Adipocyte (in vitro differentiated cells): ENCODE results near the gene CLEC16A.

Experiments
- DNase-seq: peaks from one replicate; pipeline ENCODE4 v3.0.0-alpha.2; 2015; ENCODE audit warnings: low read depth
- H3K27me3 ChIP-seq: replicated peaks from 2 replicates; pipeline ENCODE4 v1.7.0; 2013; ENCODE audit warnings: mild to moderate bottlenecking, low read length, moderate library complexity; ENCODE audit not compliant: control insufficient read depth, insufficient read depth
- H3K36me3 ChIP-seq: 2 replicates; pipeline ENCODE4 v1.7.0; 2013; ENCODE audit warnings: low read length, mild to moderate bottlenecking, moderate library complexity; ENCODE audit not compliant: control insufficient read depth, insufficient read depth, severe bottlenecking
- H3K4me1 ChIP-seq: 2 replicates; pipeline ENCODE4 v1.7.0; 2013; ENCODE audit warnings: mild to moderate bottlenecking, low read length, moderate library complexity; ENCODE audit not compliant: control insufficient read depth, insufficient read depth
- H3K4me3 ChIP-seq: 2 replicates; pipeline ENCODE4 v1.7.0; 2013; ENCODE audit warnings: mild to moderate bottlenecking, low read length, moderate library complexity
- H3K9ac ChIP-seq: 2 replicates; pipeline ENCODE4 v1.7.0; 2013; ENCODE audit warnings: mild to moderate bottlenecking, low read length, moderate library complexity
- H3K9me3 ChIP-seq: 2 replicates; pipeline ENCODE4 v1.7.0; 2013; ENCODE audit warnings: mild to moderate bottlenecking, low read length, moderate library complexity; ENCODE audit not compliant: control insufficient read depth

CLEC16A gene

DNA sequence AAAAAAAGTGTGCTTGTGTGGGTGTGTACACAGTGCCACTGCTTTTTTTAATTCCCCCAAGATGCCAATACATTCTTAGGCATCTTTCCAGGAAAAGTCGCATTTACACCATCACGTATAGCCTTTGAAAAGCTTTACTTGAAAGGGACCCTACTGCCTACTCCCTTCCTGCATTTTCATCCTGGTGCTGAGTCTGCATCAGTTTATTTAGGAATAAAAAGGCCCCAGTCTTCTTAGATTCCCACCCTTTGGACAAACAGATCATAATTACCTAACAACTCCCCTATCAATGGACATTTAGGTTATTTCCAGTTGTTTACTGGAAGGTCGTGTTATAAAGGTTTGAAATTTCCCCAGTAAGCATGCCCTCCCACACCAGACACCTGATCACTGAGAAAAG, 54.9 kb downstream of the CLEC16A start:
- no peak for DNase-seq
- Histone ChIP-seq H3K9me3 (no peaks in the 10 kb centered on the region), H3K4me3 (no peak overlapping the region), H3K4me1 (peaks cover 5% of the 10 kb centered on the region), H3K9ac (no peak overlapping the region), H3K27me3 (no peaks in the 10 kb centered on the region), H3K36me3 (peaks cover 23% of the 10 kb centered on the region)

DNA sequence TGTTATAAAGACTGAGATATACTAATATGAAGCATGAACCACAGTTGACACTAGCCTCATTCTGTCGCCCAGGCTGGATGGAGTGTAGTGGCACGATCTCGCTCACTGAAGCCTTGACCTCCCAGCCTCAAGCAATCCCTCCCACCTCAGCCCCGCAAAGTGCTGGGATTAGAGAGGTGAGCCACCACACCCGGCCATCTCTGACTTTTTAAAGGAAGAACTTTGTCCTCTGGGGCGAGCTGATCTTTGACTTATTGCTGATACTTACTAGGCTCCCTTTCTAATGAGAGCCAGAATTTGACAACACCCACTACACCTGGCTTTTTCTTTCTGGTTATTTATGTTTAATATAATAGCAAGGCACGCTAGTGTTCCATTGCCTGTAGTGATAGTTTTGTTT, 57.2 kb downstream of the CLEC16A start:
- Histone ChIP-seq H3K9me3 (no peaks in the 10 kb centered on the region), H3K9ac (no peak overlapping the region), H3K4me3 (no peak overlapping the region), H3K36me3 (peaks cover 15% of the 10 kb centered on the region), H3K4me1 (peaks cover 25% of the 10 kb centered on the region), H3K27me3 (no peaks in the 10 kb centered on the region)
- DNase-seq, result no peak

DNA sequence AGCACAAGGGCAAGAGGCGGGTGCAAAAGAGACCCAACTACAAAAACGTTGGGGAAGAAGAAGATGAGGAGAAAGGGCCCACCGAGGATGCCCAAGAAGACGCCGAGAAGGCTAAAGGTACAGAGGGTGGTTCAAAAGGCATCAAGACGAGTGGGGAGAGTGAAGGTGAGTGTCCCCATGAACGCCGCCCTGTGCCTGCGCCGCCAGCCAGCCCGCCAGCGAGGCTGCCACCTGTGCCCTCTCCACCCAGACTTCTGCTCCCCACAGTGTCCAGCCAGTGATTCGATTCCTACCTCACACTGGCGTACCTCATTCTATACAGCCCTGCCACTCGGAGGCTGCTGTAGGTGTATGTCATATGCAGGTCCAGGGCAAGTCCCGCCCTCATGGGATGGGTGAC, 58.8 kb downstream of the CLEC16A start:
- Histone ChIP-seq H3K36me3 (peaks cover 15% of the 10 kb centered on the region), H3K4me3 (no peak overlapping the region), H3K9me3 (no peaks in the 10 kb centered on the region), H3K4me1 (peaks cover 27% of the 10 kb centered on the region), H3K9ac (no peak overlapping the region), H3K27me3 (no peaks in the 10 kb centered on the region)
- no peak for DNase-seq

DNA sequence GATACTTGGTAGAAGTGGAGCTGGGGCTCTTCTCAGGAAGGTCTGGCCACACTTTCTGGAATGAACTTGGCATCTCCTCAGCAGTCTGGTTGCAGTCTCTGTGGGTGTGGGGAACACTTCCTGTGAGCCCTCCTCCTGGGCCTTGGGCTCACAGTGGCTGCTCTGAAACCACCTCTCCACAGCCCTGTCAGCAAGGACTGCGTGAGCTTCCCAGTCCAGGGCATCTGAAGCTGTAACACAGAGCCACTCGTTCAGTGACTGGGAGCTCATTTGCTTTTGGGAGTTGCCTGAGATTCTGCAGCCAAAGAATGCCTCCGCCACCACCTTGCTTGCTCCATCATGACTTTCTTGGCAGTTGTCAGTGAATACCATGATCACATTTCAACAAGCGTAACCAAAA, 60.0 kb downstream of the CLEC16A start:
- Histone ChIP-seq H3K4me3 (no peak overlapping the region), H3K9me3 (no peaks in the 10 kb centered on the region), H3K27me3 (no peaks in the 10 kb centered on the region), H3K36me3 (peaks cover 17% of the 10 kb centered on the region), H3K4me1 (peaks cover 27% of the 10 kb centered on the region), H3K9ac (peak overlapping the region; percentile 43)
- DNase-seq, result peak; percentile 22

DNA sequence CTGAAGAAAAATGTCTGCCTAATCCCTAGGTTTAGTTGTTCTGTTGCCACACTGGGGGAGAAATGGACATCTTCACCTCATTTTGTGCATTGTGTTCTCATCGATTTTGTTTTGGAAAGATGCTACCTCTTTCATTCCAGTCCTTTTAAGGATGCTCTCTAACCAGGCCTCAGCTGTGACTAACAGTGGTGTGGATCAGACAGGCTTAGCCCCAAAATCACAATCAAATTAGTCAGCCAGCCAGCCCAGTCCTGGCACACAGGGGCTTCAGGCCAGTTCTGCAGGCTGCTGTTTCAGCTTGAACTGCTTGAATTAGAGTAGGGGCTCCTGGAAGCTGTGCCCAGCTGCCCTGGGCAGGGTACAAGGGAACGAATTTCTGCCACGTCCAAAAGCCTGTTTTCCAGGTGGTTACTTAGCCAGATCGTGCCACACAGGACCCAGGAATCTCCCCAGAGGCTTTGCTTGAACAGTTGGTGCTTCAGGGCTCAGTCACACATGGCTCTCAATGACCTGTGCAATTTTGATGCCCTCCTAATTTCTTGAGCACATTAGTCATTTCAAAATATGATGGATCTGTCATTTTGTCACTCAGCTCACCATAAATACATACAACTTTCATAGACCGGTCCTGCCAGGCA, 60.7 kb downstream of the CLEC16A start:
- no peaks in the 10 kb centered on the region for H3K27me3 ChIP-seq
- DNase-seq, result peak; percentile 53
- H3K36me3 ChIP-seq, result peaks cover 17% of the 10 kb centered on the region
- peak overlapping the region; percentile 43 for H3K9ac ChIP-seq
- H3K4me3 ChIP-seq, result no peak overlapping the region
- peaks cover 27% of the 10 kb centered on the region for H3K4me1 ChIP-seq
- H3K9me3 ChIP-seq, result no peaks in the 10 kb centered on the region

DNA sequence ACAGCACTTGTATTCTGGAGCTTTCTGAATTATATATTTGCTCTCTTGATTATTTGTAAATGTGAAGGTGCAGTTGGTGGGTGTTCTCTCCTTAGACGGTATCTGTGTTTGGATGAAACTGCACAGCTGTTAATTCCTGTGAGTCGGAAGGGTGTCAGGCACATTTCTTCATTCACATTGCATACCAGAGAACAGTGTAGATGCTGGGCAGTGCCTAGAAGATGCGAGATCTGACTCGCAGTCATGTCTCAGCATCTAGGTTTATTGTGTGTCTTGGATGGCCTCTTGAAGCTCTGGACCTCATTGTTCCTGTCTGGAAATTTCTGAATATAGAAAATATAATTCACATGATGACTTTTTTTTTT, 61.2 kb downstream of the CLEC16A start:
- Histone ChIP-seq H3K9me3 (no peaks in the 10 kb centered on the region), H3K4me3 (no peak overlapping the region), H3K9ac (peak overlapping the region; percentile 38), H3K27me3 (no peaks in the 10 kb centered on the region), H3K4me1 (peaks cover 31% of the 10 kb centered on the region), H3K36me3 (peaks cover 17% of the 10 kb centered on the region)
- peak; percentile 48 for DNase-seq

DNA sequence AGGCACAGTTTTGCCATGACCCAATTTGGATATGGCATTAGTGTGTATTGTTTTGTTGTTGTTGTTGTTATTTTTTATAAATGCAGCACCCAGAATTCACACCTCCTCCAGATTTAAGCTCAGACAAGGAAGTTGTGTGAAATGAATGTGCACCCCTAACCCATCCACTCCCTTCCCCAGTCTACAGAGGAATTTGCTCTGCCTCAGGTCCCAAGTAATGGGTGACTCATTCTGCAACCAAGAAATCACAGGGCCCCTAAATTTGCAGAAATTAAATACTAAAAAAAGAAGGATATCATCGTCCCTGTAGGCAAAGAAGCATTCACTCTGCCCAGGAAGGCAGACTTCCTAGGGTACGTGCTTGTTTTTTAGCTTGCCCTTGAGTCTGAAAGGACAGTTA, 62.3 kb downstream of the CLEC16A start:
- Histone ChIP-seq H3K9me3 (no peaks in the 10 kb centered on the region), H3K4me3 (no peak overlapping the region), H3K4me1 (peaks cover 40% of the 10 kb centered on the region), H3K9ac (no peak overlapping the region), H3K36me3 (peaks cover 17% of the 10 kb centered on the region), H3K27me3 (no peaks in the 10 kb centered on the region)
- DNase-seq, result peak; percentile 38

DNA sequence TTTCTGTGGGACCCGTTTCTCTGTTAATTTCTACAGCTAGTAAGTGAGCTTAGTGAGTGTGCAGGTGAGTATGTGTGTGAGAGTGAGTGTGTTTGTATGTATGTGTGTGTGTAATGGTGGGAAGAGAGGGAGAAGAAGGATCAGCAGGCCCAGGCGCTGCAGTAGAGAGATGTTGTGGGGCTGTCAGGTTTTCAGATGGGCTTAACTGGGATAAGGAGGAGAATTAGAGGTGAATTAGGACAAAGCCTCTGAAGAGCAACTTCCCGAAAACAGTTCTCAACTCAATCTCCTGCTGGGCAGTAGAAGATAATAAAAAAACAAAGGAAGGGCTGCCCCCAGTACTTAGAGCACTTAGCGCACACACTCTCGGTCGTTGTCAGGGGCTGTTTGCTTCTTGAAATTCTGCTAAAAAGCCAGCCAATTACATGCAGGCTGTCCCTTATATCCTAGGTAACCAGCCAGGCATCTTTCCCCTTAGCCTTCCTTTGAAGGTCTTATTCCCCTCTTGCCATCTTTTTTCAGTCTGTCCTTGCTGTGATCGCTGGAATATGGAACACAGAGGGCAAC, 63.4 kb downstream of the CLEC16A start:
- Histone ChIP-seq H3K36me3 (peaks cover 14% of the 10 kb centered on the region), H3K9ac (no peak overlapping the region), H3K4me1 (peaks cover 40% of the 10 kb centered on the region), H3K4me3 (no peak overlapping the region), H3K9me3 (no peaks in the 10 kb centered on the region), H3K27me3 (no peaks in the 10 kb centered on the region)
- DNase-seq, result no peak

DNA sequence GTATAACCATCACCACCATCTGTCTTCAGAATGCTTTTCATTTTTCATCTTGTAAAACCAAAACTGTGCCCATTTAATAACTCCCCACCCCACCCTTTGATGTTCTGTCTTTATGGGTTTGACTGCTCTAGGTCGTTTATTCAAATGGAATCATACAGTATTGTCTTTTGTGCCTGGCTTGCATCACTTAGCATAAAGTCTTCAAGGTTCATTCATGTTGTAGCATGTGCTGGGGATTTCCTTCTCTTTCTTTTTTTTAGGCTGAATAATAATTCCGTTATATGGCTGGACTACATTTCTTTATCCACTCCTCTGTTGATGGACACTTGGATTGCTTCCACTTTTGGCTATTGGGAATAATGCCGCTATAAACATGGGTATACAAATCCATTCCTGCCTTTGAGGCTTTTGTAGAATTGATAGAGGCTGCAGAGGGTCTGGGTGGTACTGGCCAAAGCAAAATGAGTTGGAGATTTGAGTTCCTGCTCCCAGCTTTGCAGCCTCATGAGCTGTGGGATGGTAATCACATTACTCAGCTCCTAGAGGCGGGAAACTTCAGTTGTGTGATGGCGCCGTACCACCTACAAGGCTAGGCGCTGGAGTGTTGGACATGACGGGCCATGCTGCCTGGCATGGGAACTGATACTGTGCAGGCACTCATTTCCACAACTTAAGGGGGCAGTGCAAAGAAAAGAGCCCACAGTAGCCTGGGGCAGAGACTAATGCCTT, 64.8 kb downstream of the CLEC16A start:
- Histone ChIP-seq H3K9me3 (no peaks in the 10 kb centered on the region), H3K36me3 (peaks cover 2% of the 10 kb centered on the region), H3K27me3 (no peaks in the 10 kb centered on the region), H3K4me3 (no peak overlapping the region), H3K9ac (no peak overlapping the region), H3K4me1 (peaks cover 37% of the 10 kb centered on the region)
- no peak for DNase-seq

DNA sequence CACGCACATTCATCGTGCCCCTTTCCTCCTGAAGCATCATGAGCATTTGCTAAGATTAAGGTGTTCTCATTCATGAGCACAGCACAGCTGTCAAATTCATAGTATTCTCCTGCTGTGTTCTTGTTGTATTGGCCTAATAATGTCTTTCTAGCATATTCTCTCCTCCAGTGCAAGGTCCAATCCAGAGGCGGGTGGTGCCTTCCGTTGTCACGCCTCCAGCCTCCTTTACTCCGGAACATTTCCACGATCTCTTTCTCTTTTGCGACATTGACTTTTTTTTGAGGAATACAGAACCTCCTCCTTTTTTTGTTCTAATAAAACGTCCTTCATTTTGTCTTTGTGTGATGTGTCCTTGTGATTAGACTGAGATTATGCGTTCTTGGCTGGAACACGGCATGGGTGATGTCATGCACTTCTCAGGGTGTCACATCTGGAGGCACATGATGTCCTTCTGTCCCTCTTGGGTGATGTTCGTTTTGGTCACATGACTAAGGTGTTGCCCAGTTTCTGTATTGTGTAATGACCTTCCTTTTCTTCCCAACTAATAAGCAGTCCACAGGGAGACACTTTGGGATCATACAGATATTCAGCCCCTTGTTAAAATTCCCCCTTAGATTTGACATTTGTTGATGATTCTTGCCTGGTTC, 66.3 kb downstream of the CLEC16A start:
- Histone ChIP-seq H3K4me3 (peak overlapping the region; percentile 28), H3K27me3 (no peaks in the 10 kb centered on the region), H3K9ac (no peak overlapping the region), H3K9me3 (no peaks in the 10 kb centered on the region), H3K4me1 (peaks cover 22% of the 10 kb centered on the region), H3K36me3 (peaks cover 2% of the 10 kb centered on the region)
- no peak for DNase-seq

DNA sequence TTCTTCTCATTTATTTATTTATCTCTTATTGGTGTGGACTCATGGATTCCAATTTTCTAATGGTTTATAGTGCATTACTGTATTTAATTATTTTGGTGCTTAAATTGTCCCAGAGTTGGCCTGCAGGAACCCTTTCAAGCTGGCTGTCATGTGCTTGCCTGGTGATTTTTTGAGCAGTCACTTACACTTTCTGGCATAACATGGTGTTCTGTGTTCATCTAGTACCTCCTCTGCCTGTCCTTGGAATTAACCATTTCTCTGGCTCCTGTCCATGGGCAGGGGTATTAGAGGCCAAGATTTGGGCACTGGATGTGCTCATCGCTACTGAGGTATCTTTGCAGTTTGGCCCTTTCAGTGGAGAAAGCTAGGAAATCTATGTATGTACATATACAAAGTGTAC, 67.0 kb downstream of the CLEC16A start:
- DNase-seq, result no peak
- Histone ChIP-seq H3K9ac (no peak overlapping the region), H3K4me3 (no peak overlapping the region), H3K27me3 (no peaks in the 10 kb centered on the region), H3K4me1 (peaks cover 18% of the 10 kb centered on the region), H3K9me3 (no peaks in the 10 kb centered on the region), H3K36me3 (peaks cover 2% of the 10 kb centered on the region)
